Transverse colon (tissue), 4 donors: ENCODE data around the gene DNAJC18. TPM values are rescaled to one million over a fixed set of nuclear protein-coding genes. Genes with fewer than 3 reads are reported as not detected.

Source experiments
- DNase-seq: peaks from one replicate; pipeline ENCODE4 v3.0.0-alpha.2; 2019
- H3K27ac ChIP-seq, 4 donors: fragments of 200-600 bp; sonication (generic); 2 replicates each; pipeline ENCODE4 v1.5.1; 2016 to 2018; ENCODE audit warnings: inconsistent platforms in 4 of 4
- H3K27me3 ChIP-seq: fragments of 200-600 bp; sonication (generic); 2 replicates; pipeline ENCODE4 v1.5.1; 2017; ENCODE audit warnings: inconsistent platforms
- H3K36me3 ChIP-seq, 4 donors: fragments of 200-600 bp; sonication (generic); 2 replicates each; pipeline ENCODE4 v1.5.1; 2017 to 2019; ENCODE audit warnings: inconsistent platforms in 4 of 4
- H3K4me1 ChIP-seq, 4 donors: fragments of 200-600 bp; sonication (generic); 2 replicates each; pipeline ENCODE4 v1.5.1; 2017 to 2020; ENCODE audit warnings: inconsistent platforms in 4 of 4
- H3K4me3 ChIP-seq, 4 donors: fragments of 200-600 bp; sonication (generic); 1 replicate in 1 of 4; 2 replicates in 3 of 4; pipeline versions ENCODE4 v1.5.1 to v1.6.1; 2017 to 2019; ENCODE audit warnings: inconsistent platforms in 4 of 4
- H3K9me3 ChIP-seq, 2 donors: fragments of 200-600 bp; sonication (generic); 2 replicates each; pipeline ENCODE4 v1.5.1; 2017 to 2019; ENCODE audit warnings: inconsistent platforms in 2 of 2
- EP300 ChIP-seq: sonication (generic); formaldehyde crosslinking; IDR thresholded peaks from one replicate; pipeline ENCODE4 v1.6.1; 2017; ENCODE audit warnings: antibody characterized with exemption, low read depth
- POLR2A ChIP-seq: fragments of 450-650 bp; IDR thresholded peaks from one replicate; pipeline ENCODE4 v1.6.1; 2016; ENCODE audit warnings: antibody characterized with exemption, mild to moderate bottlenecking, moderate library complexity
- POLR2AphosphoS5 ChIP-seq, 3 donors: sonication (generic); formaldehyde crosslinking; IDR thresholded peaks; one replicate each; pipeline ENCODE4 v1.6.1; 2016; ENCODE audit warnings: antibody characterized with exemption in 3 of 3
- WGBS, 2 donors: methylation state at CpG; one replicate each; pipeline ENCODE4 v1.1.5; 2018; ENCODE audit warnings: low coverage in 1 of 2; 5-methylcytosine and 5-hydroxymethylcytosine counted together
- in situ Hi-C, 4 donors: fragments of 200-750 bp; cut with MboI; loops; one replicate each; pipeline versions ENCODE4 v1.15.0 to v1.15.1; 2017; ENCODE audit warnings: low sequenced_read_pairs in 3 of 4, low pct_ligation_motif_present in 1 of 4, low pct_unique_long_range_greater_than_20kb in 1 of 4
- intact Hi-C: fragments of 100-400 bp; cut with DNase I; formaldehyde crosslinking; loops from one replicate; pipeline ENCODE4 v1.15.1; 2023; ENCODE audit warnings: low total_unique reads
- total RNA-seq, 4 donors: library from RNA; depleted of rRNA; stranded (reverse); fragments of >200 nt; gene quantifications; one replicate each; pipeline ENCODE4 v1.1.0, GENCODE V29; 2016
- TF ChIP-seq, protein P1 (sequence below), 5 experiments: fragments of 200-600 bp in 3 of 5; fragments of 450-650 bp in 2 of 5; sonication (generic) in 3 of 5; IDR thresholded peaks; 1 replicate in 2 of 5; 2 replicates in 3 of 5; pipeline ENCODE4 v1.5.1; 2016 to 2017; ENCODE audit warnings: antibody characterized with exemption in 5 of 5, inconsistent platforms in 3 of 5, mild to moderate bottlenecking in 2 of 5, moderate library complexity in 1 of 5

DNAJC18 gene
- total RNA-seq, 4 donors from 2014 or later, result 0.37 to 3.8 (median 3.2) TPM

DNA sequence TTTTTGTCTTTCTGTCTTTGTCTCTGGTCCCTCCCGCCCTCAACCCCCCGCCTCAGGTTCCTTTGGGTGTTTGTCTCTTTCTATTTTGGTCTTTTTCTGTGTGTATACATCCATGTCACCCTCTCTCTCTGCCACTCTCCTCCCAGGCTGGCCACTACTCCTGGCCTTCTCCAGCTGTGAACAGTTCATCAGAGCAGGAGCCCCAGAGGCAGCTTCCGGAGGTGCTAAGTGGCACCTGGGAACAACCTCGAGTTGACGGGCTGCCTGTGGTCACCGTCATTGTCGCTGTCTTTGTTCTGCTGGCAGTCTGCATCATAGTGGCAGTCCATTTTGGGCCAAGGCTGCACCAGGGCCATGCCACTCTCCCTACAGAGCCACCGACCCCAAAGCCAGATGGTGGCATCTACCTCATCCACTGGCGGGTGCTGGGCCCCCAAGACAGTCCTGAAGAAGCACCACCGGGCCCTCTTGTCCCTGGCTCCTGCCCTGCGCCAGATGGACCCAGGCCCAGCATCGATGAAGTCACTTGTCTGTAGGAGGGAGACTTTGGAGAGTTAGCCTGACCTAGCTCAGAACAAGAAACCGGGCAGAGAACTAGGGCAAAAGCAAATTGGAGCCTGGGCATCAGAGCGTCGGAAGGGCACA is 33.2 kb upstream of the DNAJC18 start:
- intact Hi-C loops (no loop called here), in situ Hi-C loops (no loop called here)
- WGBS, 2 donors, result 85 to 87% methylated on average over 3 to 15 of the region's 15 CpGs
- no peak overlapping the region for H3K4me3 ChIP-seq
- H3K36me3 ChIP-seq, result no peaks in the 10 kb centered on the region
- H3K9me3 ChIP-seq, result no peaks in the 10 kb centered on the region
- H3K27me3 ChIP-seq, result no peaks in the 10 kb centered on the region
- peaks cover 0 to 56% (median 24%) of the 10 kb centered on the region in 4 donors for H3K4me1 ChIP-seq
- DNase-seq, result no peak
- TF ChIP-seq POLR2A (no peak), POLR2AphosphoS5 (IDR thresholded peaks at IDR 0.05) (no peak), EP300 (no peak)
- TF ChIP-seq, protein P1, sequence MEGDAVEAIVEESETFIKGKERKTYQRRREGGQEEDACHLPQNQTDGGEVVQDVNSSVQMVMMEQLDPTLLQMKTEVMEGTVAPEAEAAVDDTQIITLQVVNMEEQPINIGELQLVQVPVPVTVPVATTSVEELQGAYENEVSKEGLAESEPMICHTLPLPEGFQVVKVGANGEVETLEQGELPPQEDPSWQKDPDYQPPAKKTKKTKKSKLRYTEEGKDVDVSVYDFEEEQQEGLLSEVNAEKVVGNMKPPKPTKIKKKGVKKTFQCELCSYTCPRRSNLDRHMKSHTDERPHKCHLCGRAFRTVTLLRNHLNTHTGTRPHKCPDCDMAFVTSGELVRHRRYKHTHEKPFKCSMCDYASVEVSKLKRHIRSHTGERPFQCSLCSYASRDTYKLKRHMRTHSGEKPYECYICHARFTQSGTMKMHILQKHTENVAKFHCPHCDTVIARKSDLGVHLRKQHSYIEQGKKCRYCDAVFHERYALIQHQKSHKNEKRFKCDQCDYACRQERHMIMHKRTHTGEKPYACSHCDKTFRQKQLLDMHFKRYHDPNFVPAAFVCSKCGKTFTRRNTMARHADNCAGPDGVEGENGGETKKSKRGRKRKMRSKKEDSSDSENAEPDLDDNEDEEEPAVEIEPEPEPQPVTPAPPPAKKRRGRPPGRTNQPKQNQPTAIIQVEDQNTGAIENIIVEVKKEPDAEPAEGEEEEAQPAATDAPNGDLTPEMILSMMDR (IDR thresholded peaks at IDR 0.05), result no peak
- H3K27ac ChIP-seq, result peak overlapping the region in 1 of 4 donors; percentile 81

DNA sequence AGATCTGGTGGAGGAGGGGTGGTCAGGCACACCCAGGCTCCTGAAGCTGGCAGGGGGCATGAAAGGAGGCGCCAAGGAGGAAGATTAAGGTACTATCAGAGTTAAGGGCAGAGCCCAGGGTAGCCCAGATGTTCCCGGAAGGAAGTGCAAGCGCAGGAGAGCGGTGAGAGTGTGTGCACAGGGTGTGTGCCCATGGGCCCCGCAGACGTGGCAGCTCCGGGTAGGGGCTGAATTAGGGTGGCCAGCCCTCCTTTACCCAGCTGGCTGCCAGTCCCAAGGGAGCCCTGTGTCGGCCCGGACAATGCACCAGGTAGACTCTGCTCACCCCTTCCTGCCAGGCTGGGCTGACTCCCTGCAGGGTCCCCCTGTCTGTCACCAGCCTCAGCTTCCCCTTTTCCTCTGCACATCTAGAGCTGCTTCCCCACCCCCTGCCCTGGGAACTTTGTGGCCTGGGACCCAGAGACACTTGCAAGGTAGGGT is 31.5 kb upstream of the DNAJC18 start, which contains the start of gene SMIM33:
Gene SMIM33 (plus strand): TSS at position 184 of the 480 bp plus-strand sequence. CDS start 118 bp downstream, at position 302.
- DNase-seq, result peak; percentile 71
- H3K4me1 ChIP-seq, result peaks cover 0 to 52% (median 24%) of the 10 kb centered on the region in 4 donors
- intact Hi-C loops (no loop called here), in situ Hi-C loops (no loop called here)
- no peaks in the 10 kb centered on the region for H3K36me3 ChIP-seq
- H3K27me3 ChIP-seq, result no peaks in the 10 kb centered on the region
- H3K27ac ChIP-seq, result peak within 1 kb of the TSS; percentile 48 to 81 (median 76)
- peak within 1 kb of the TSS in 3 of 4 donors; percentile 3 to 42 (median 26) for H3K4me3 ChIP-seq
- WGBS, 2 donors, result 21 to 26% methylated on average over 2 to 9 of the region's 9 CpGs
- TF ChIP-seq EP300, result no peak
- TF ChIP-seq, protein P1 (IDR thresholded peaks at IDR 0.05), result no peak
- peak; percentile 56 for TF ChIP-seq POLR2A
- TF ChIP-seq POLR2AphosphoS5 (IDR thresholded peaks at IDR 0.05), result peak in 1 of 3 donors; percentile 41
- no peaks in the 10 kb centered on the region for H3K9me3 ChIP-seq

DNA sequence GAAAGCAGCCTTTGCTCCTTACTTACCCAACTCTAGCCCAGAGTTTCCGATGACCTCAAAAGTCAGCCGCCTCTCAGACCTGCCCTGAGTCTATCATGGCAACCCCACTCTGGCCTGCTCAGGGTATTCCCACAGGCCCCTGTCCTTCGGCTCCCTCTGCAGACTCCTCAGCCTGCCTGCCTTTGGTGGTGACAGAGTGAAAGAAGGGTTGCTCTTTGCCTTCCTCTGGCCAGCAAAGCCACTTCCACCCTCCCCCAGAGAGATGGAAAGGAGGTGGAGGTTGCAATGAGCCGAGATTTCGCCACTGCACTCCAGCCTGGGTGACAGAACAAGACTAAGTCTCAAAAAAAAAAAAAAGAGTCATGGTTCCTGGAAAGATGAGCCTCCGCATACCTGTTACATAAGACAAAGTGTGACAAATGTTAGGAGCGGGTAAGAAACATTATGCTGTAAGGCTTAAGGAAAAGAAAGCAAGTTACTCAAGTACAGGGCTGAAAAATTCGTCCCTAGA is 29.2 kb upstream of the DNAJC18 start:
- in situ Hi-C loops (no loop called here), intact Hi-C loops (no loop called here)
- DNase-seq, result no peak
- H3K36me3 ChIP-seq, result no peaks in the 10 kb centered on the region
- H3K9me3 ChIP-seq, result no peaks in the 10 kb centered on the region
- H3K4me1 ChIP-seq, result peaks cover 0 to 28% (median 11%) of the 10 kb centered on the region in 4 donors
- H3K27ac ChIP-seq, result no peak overlapping the region
- WGBS, 2 donors, result 67 to 71% methylated on average over 8 of the region's 8 CpGs
- H3K27me3 ChIP-seq, result no peaks in the 10 kb centered on the region
- no peak for TF ChIP-seq EP300
- no peak for TF ChIP-seq POLR2A
- TF ChIP-seq, protein P1 (IDR thresholded peaks at IDR 0.05), result no peak
- TF ChIP-seq POLR2AphosphoS5 (IDR thresholded peaks at IDR 0.05), result no peak
- H3K4me3 ChIP-seq, result no peak overlapping the region

DNA sequence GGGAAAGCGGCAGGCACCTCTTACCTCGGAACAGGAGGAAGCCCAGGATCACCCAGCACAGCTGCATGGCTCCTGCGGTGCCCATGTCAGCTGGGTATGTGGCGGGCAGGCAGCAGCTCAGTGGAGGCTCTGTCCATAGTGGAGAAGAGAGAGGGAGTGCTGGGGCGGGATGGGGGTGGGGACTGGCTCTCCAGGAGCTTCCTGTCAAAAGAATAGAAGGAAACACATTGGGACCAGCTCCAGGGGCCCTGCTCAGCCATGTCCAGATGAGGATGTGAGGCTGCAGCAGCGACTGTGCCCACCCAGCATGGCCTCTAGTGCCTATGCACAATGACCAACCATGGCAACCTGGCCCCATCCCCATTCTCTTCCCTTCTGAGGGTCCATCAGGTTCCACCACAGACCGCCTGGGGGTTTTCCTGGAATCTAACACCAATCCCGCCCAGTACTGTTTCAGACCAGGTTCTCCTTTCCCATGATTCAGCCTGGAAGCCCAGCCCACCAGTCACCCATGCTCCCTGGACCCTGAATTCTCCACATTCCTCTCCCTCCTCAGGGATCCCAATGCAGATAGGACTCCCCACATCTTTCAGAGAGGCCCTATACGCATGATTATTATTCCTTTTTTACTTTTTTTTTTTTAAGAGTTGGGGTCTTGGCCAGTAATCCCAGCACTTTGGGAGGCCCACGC is 23.4 kb upstream of the DNAJC18 start, which contains the start of gene ECSCR:
Gene ECSCR (minus strand): TSS at position 158 of the 691 bp plus-strand sequence. CDS start 73 bp downstream, at position 85.
- TF ChIP-seq POLR2A (no peak), EP300 (no peak), POLR2AphosphoS5 (IDR thresholded peaks at IDR 0.05) (no peak)
- TF ChIP-seq, protein P1 (IDR thresholded peaks at IDR 0.05), result no peak
- intact Hi-C loops (no loop called here), in situ Hi-C loops (no loop called here)
- Histone ChIP-seq H3K4me3 (no peak within 1 kb of the TSS), H3K27ac (peak within 1 kb of the TSS; percentile 11 to 49 (median 33)), H3K4me1 (peaks cover 0 to 19% (median 9%) of the 10 kb centered on the region in 4 donors), H3K27me3 (no peaks in the 10 kb centered on the region), H3K36me3 (no peaks in the 10 kb centered on the region), H3K9me3 (no peaks in the 10 kb centered on the region)
- DNase-seq, result no peak
- WGBS, 2 donors, result 84 to 100% methylated on average over 3 to 10 of the region's 10 CpGs
